H1 (cell line): ENCODE data around the gene PCDH18. TPM values are rescaled to one million over a fixed set of nuclear protein-coding genes. Genes with fewer than 3 reads are reported as not detected.

Source experiments
- CTCF ChIA-PET: fragments of 300-600 bp; sonication (Branson Sonifier 250); formaldehyde crosslinking; loops from one replicate; lab custom pipeline; 2021; ENCODE audit not compliant: partially characterized antibody; lab: Charles Lee
- POLR2A ChIA-PET: fragments of 300-600 bp; sonication (Branson Sonifier 250); formaldehyde crosslinking; loops from one replicate; lab custom pipeline; 2021; ENCODE audit warnings: inconsistent platforms; ENCODE audit not compliant: partially characterized antibody; lab: Charles Lee
- DNase-seq, 2 experiments: peaks; one replicate each; pipeline versions ENCODE4 v3.0.0 to v3.0.0-alpha.2; 2010 to 2022; ENCODE audit warnings: low spot score in 2 of 2, low read depth in 1 of 2, mixed read lengths in 1 of 2
- FAIRE-seq: peaks from 2 replicates; lab custom pipeline; 2011; peaks lifted over from hg19 to GRCh38; lab: Jason Lieb, UNC
- H2AFZ ChIP-seq: 2 replicates; pipeline ENCODE4 v1.8.1; 2012; ENCODE audit warnings: low read length, inconsistent platforms
- H2AK5ac ChIP-seq: 2 replicates; pipeline ENCODE4 v1.6.1; 2013; ENCODE audit warnings: low read depth, low read length
- H2BK120ac ChIP-seq: replicated peaks from 2 replicates; pipeline ENCODE3; 2013; ENCODE audit warnings: low read depth, low read length, inconsistent platforms
- H2BK12ac ChIP-seq: 2 replicates; pipeline ENCODE4 v1.6.1; 2013; ENCODE audit warnings: low read depth, low read length
- H2BK15ac ChIP-seq: 2 replicates; pipeline ENCODE4 v1.6.1; 2013; ENCODE audit warnings: low read length
- H2BK20ac ChIP-seq: 2 replicates; pipeline ENCODE4 v1.6.1; 2013; ENCODE audit warnings: low read length
- H2BK5ac ChIP-seq: 2 replicates; pipeline ENCODE4 v1.6.1; 2013; ENCODE audit warnings: low read depth, low read length
- H3K14ac ChIP-seq: 2 replicates; pipeline ENCODE4 v1.6.1; 2013; ENCODE audit warnings: inconsistent platforms; ENCODE audit not compliant: insufficient read length
- H3K18ac ChIP-seq: 2 replicates; pipeline ENCODE4 v1.6.1; 2013; ENCODE audit warnings: low read length; ENCODE audit errors: extremely low read depth
- H3K23ac ChIP-seq: 2 replicates; pipeline ENCODE4 v1.6.1; 2013; ENCODE audit warnings: inconsistent platforms; ENCODE audit not compliant: insufficient read length
- H3K23me2 ChIP-seq: 2 replicates; pipeline ENCODE4 v1.6.1; 2013; ENCODE audit warnings: low read depth, low read length
- H3K27ac ChIP-seq: 2 replicates; pipeline ENCODE4 v1.6.1; 2011; ENCODE audit warnings: low read depth, low read length, inconsistent platforms
- H3K27me3 ChIP-seq, 4 experiments: replicated peaks in 1 of 4; 1 replicate in 1 of 4; 2 replicates in 3 of 4; pipeline versions ENCODE4 v1.6.1 to v1.8.1; 2011 to 2013; ENCODE audit warnings: low read length in 3 of 4, mild to moderate bottlenecking in 3 of 4, inconsistent platforms in 2 of 4, mixed read lengths in 2 of 4, moderate library complexity in 1 of 4; ENCODE audit not compliant: control insufficient read depth in 3 of 4, insufficient read depth in 3 of 4; ENCODE audit errors: extremely low read depth in 1 of 4
- H3K36me3 ChIP-seq, 4 experiments: 2 replicates each; pipeline versions ENCODE4 v1.6.1 to v1.8.1; 2011 to 2013; ENCODE audit warnings: mild to moderate bottlenecking in 4 of 4, low read length in 3 of 4, moderate library complexity in 2 of 4, control low read depth in 1 of 4, inconsistent platforms in 1 of 4; ENCODE audit not compliant: insufficient read depth in 4 of 4, control insufficient read depth in 2 of 4
- H3K4ac ChIP-seq: replicated peaks from 2 replicates; pipeline ENCODE3; 2013; ENCODE audit warnings: low read length, low read depth, mixed read lengths, inconsistent platforms; ENCODE audit not compliant: insufficient read length
- H3K4me1 ChIP-seq, 4 experiments: replicated peaks in 1 of 4; 1 replicate in 1 of 4; 2 replicates in 3 of 4; pipeline versions ENCODE4 v1.6.1 to v1.8.1; 2011 to 2013; ENCODE audit warnings: low read length in 3 of 4, inconsistent platforms in 2 of 4, mixed read lengths in 1 of 4; ENCODE audit not compliant: insufficient read depth in 4 of 4, control insufficient read depth in 3 of 4
- H3K4me2 ChIP-seq, 2 experiments: 2 replicates each; pipeline versions ENCODE4 v1.6.1 to v1.8.1; 2011 to 2013; ENCODE audit warnings: low read depth in 2 of 2, low read length in 2 of 2, control low read depth in 1 of 2, inconsistent platforms in 1 of 2, mild to moderate bottlenecking in 1 of 2; ENCODE audit not compliant: insufficient read depth in 1 of 2
- H3K4me3 ChIP-seq, 4 experiments: fragments of 200-600, 300-600 bp in 1 of 4; sonication (generic), shearing (Covaris generic), sonication (Bioruptor Twin) in 1 of 4; 2 replicates each; pipeline versions ENCODE4 v1.5.1 to v1.8.1; 2011 to 2016; ENCODE audit warnings: low read length in 4 of 4, low read depth in 3 of 4, control low read depth in 2 of 4, inconsistent platforms in 2 of 4, mild to moderate bottlenecking in 2 of 4, mixed read lengths in 1 of 4, moderate library complexity in 1 of 4; ENCODE audit not compliant: insufficient read depth in 2 of 4; ENCODE audit errors: extremely low read depth in 1 of 4
- H3K56ac ChIP-seq: replicated peaks from 2 replicates; pipeline ENCODE3; 2013; ENCODE audit warnings: low read depth, mild to moderate bottlenecking, mixed read lengths, low read length, inconsistent platforms; ENCODE audit not compliant: insufficient read length
- H3K79me1 ChIP-seq: 2 replicates; pipeline ENCODE4 v1.6.1; 2013; ENCODE audit warnings: low read depth, low read length, control low read depth
- H3K79me2 ChIP-seq, 2 experiments: 2 replicates each; pipeline versions ENCODE4 v1.6.1 to v1.8.1; 2012 to 2013; ENCODE audit warnings: low read length in 2 of 2, mild to moderate bottlenecking in 2 of 2, inconsistent platforms in 1 of 2; ENCODE audit not compliant: insufficient read depth in 2 of 2, control insufficient read depth in 1 of 2
- H3K9ac ChIP-seq, 4 experiments: replicated peaks in 1 of 4; 1 replicate in 1 of 4; 2 replicates in 3 of 4; pipeline versions ENCODE4 v1.6.1 to v1.8.1; 2011 to 2013; ENCODE audit warnings: low read depth in 3 of 4, low read length in 3 of 4, control low read depth in 2 of 4, mild to moderate bottlenecking in 2 of 4, moderate library complexity in 2 of 4, inconsistent platforms in 1 of 4; ENCODE audit errors: extremely low read depth in 1 of 4
- H3K9me3 ChIP-seq, 2 experiments: 2 replicates each; pipeline versions ENCODE4 v1.6.1 to v1.8.1; 2012 to 2013; ENCODE audit warnings: mild to moderate bottlenecking in 2 of 2, moderate library complexity in 2 of 2, control low read depth in 1 of 2, inconsistent platforms in 1 of 2, low read depth in 1 of 2, low read length in 1 of 2, mixed read lengths in 1 of 2; ENCODE audit not compliant: insufficient read depth in 2 of 2
- H4K20me1 ChIP-seq, 2 experiments: replicated peaks in 1 of 2; 2 replicates each; pipeline versions ENCODE3 to v1.8.1; 2011 to 2013; ENCODE audit warnings: inconsistent platforms in 2 of 2, low read length in 2 of 2, mild to moderate bottlenecking in 1 of 2; ENCODE audit not compliant: insufficient read depth in 2 of 2, control insufficient read depth in 1 of 2
- H4K5ac ChIP-seq: 2 replicates; pipeline ENCODE4 v1.6.1; 2013; ENCODE audit warnings: low read length, low read depth, mixed read lengths, inconsistent platforms; ENCODE audit not compliant: insufficient read length
- H4K8ac ChIP-seq: 2 replicates; pipeline ENCODE4 v1.8.0; 2013; ENCODE audit warnings: mild to moderate bottlenecking, moderate library complexity, low read length, inconsistent platforms; ENCODE audit not compliant: insufficient read depth; ENCODE audit errors: extremely low read depth
- H4K91ac ChIP-seq: replicated peaks from 2 replicates; pipeline ENCODE3; 2013; ENCODE audit warnings: low read length, mixed read lengths, inconsistent platforms; ENCODE audit not compliant: insufficient read length
- CBX8 ChIP-seq: fragments of 300-800, 300-1000 bp; sonication (generic); IDR thresholded peaks from 2 replicates; pipeline ENCODE4 v1.7.1; 2016; ENCODE audit warnings: low read depth, low read length, borderline replicate concordance
- PHF8 ChIP-seq: fragments of 200-600 bp; sonication (generic); conservative IDR thresholded peaks from 2 replicates; pipeline ENCODE4 v1.7.1; 2012; ENCODE audit warnings: low read depth, mild to moderate bottlenecking, inconsistent platforms, low read length, moderate library complexity
- TCF12 ChIP-seq: IDR thresholded peaks from 2 replicates; pipeline ENCODE4 v1.6.1; 2011; ENCODE audit warnings: low read depth, mild to moderate bottlenecking, low read length
- WGBS, 2 experiments: shearing (Covaris generic) in 1 of 2; methylation state at CpG; one replicate each; pipeline versions ENCODE4 v1.1.6 to v1.1.7; 2013 to 2015; ENCODE audit warnings: low lambda C conversion rate in 2 of 2, mixed read lengths in 2 of 2, inconsistent platforms in 1 of 2, low coverage in 1 of 2, missing lambda C conversion rate in 1 of 2; ENCODE audit not compliant: insufficient replicate concordance in 2 of 2, insufficient coverage in 1 of 2, insufficient read length in 1 of 2; ENCODE audit errors: extremely low coverage in 1 of 2, missing lambda C conversion rate in 1 of 2; 5-methylcytosine and 5-hydroxymethylcytosine counted together
- polyA plus RNA-seq, 7 experiments: library from polyadenylated mRNA; depleted of rRNA in 3 of 7; stranded (reverse) in 5 of 7; unstranded in 2 of 7; fragments of >200 nt in 5 of 7; fragments of 200-250 nt in 2 of 7; gene quantifications; 1 replicate in 5 of 7; 2 replicates in 1 of 7; 4 replicates in 1 of 7; pipeline versions ENCODE4 v1.2.1 to v1.2.3, GENCODE V29; 2011 to 2013; ENCODE audit warnings: missing spikeins in 2 of 7, mixed read lengths in 2 of 7
- total RNA-seq: library from RNA; stranded (reverse); fragmentation: NEBNext Ultra II Directional; extraction: Animal tissue kit (Norgen Biotek cat#: 25700); gene quantifications from 2 replicates; pipeline ENCODE4 v1.2.1, GENCODE V29; 2021

Gene PCDH18
- total and polyA plus RNA-seq, 2 of the 8 experiments (the other 6 are each of a cell fraction or from before 2014, with no cell fraction given) = 28.8 to 41.8 TPM

DNA sequence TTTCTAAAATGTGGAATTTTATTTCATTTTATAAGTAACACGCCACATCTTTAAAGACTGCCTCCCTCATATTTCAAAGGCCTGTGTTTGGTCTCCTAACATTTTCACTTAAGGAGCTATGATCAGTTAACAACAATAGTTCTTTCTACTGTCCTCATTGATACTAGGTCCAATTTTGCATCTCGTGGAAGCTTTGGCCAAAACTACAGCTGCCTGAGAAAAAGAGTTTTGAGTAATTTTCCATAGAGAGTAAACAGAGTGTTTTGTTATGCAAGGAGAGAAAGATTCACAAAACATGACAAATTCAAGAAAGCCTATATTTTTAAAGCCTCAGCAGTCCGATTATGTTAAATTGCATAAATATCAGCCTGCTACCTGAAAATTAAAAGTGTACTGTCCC, 11.4 kb upstream of the PCDH18 start:
- no peak overlapping the region for H3K9ac ChIP-seq
- H3K23ac ChIP-seq = no peak overlapping the region
- H2BK15ac ChIP-seq = no peak overlapping the region
- H3K36me3 ChIP-seq = no peaks in the 10 kb centered on the region; a peak in 1 of 8 replicates
- no peaks in the 10 kb centered on the region for H3K79me1 ChIP-seq
- H4K5ac ChIP-seq = peak overlapping the region; percentile 35
- H3K79me2 ChIP-seq = no peaks in the 10 kb centered on the region
- peaks cover 0 to 3% (median 0%) of the 10 kb centered on the region in 4 experiments; a peak in 2 of 7 replicates for H3K27me3 ChIP-seq
- H2BK12ac ChIP-seq = no peak overlapping the region
- ChIA-PET CTCF (interaction anchor here (0.6 kb wide), 1 partner anchor 402 kb away, joined by 3 read pairs; no protein-coding TSS in a partner anchor), POLR2A (interaction anchor here (1.2 kb wide), 1 partner anchor 12 kb away, joined by 5 read pairs; no protein-coding TSS in a partner anchor)
- H3K14ac ChIP-seq = no peak overlapping the region
- peaks cover 0 to 23% (median 11%) of the 10 kb centered on the region in 4 experiments; a peak in 4 of 7 replicates for H3K4me1 ChIP-seq
- no peak overlapping the region for H2AK5ac ChIP-seq
- WGBS, 2 experiments = 24% methylated on average over 3 of the region's 3 CpGs; no CpG with 5 or more reads in 1 of the 2 experiments
- no peak overlapping the region for H3K27ac ChIP-seq
- no peak overlapping the region for H3K4ac ChIP-seq
- no peaks in the 10 kb centered on the region for H4K20me1 ChIP-seq
- peak overlapping the region in 1 of 2 experiments; percentile 39; a peak in 3 of 4 replicates for H3K4me2 ChIP-seq
- no peak overlapping the region for H4K8ac ChIP-seq
- H4K91ac ChIP-seq = no peak overlapping the region
- no peak overlapping the region for H2BK5ac ChIP-seq
- no peak overlapping the region for H2BK20ac ChIP-seq
- no peak overlapping the region for H2AFZ ChIP-seq
- H2BK120ac ChIP-seq = no peak overlapping the region
- no peak overlapping the region for H3K18ac ChIP-seq
- H3K56ac ChIP-seq = no peak overlapping the region
- no peaks in the 10 kb centered on the region for H3K9me3 ChIP-seq
- DNase-seq (no peak), FAIRE-seq (no peak)
- peaks cover 3% of the 10 kb centered on the region; the same call in 1 of the 2 replicates for H3K23me2 ChIP-seq
- H3K4me3 ChIP-seq = peak overlapping the region in 1 of 4 experiments; percentile 40; a peak in 1 of 8 replicates
- no peak for TF ChIP-seq PHF8
- no peak for TF ChIP-seq TCF12
- no peak for TF ChIP-seq CBX8
